Measurements from ENCODE around the gene FBXW7. TPM values are rescaled to one million over a fixed set of nuclear protein-coding genes. Genes with fewer than 3 reads are reported as not detected.

FBXW7 gene, protein sequence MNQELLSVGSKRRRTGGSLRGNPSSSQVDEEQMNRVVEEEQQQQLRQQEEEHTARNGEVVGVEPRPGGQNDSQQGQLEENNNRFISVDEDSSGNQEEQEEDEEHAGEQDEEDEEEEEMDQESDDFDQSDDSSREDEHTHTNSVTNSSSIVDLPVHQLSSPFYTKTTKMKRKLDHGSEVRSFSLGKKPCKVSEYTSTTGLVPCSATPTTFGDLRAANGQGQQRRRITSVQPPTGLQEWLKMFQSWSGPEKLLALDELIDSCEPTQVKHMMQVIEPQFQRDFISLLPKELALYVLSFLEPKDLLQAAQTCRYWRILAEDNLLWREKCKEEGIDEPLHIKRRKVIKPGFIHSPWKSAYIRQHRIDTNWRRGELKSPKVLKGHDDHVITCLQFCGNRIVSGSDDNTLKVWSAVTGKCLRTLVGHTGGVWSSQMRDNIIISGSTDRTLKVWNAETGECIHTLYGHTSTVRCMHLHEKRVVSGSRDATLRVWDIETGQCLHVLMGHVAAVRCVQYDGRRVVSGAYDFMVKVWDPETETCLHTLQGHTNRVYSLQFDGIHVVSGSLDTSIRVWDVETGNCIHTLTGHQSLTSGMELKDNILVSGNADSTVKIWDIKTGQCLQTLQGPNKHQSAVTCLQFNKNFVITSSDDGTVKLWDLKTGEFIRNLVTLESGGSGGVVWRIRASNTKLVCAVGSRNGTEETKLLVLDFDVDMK
- 146 TPM for total RNA-seq

DNA sequence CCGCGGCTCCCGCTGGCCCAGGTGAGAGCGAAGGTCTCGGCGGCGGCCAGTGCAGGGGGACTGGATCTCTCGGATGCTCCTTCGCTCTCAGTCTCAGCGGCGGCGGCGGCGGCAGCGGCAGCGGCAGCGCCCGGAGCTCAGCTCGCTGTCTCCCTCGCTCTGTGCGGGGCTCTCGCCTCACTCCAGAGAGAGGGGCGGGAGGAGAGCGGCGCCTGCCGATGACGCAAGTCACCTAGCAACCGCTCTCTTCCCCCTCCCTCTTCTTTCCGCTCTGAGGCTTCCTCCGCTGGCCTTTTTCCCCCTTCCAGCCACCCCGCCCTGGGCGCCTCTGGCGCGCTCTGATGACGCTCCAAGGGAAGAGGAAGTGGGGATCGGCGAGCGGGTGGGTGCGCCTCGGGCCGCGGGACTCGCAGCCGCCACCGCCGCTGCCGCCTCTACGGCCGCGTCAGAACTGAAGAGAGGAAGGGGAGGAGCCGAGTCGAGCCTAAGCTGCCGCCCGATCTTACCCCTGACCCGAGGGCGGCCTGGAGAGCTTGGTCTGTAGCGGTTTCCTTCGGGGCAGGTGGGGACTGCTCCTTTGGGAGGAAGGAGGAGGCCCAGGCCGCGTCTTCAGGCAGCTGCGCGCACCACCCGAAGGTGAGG, at the start of gene FBXW7:
TSS of gene FBXW7 (minus strand) at position 190 of the 642 bp plus-strand sequence. CDS start 124,289 bp downstream, outside the sequence.

Small RNA genes lying within 50 kb of the gene (small RNA-seq; reads per million reads assigned to genes)
- not detected for gene MIR3140

Other genes starting within 250 kb of the FBXW7 start
- 0.69 TPM for gene TMEM154, start 143.9 kb upstream of the FBXW7 start, total RNA-seq
- gene TIGD4, start 243.6 kb upstream of the FBXW7 start, total RNA-seq, result 7.2 TPM
- 39.9 TPM for gene ARFIP1, start 243.9 kb upstream of the FBXW7 start, total RNA-seq